ENCODE results near the gene JMJD6. TPM values are rescaled to one million over a fixed set of nuclear protein-coding genes. Genes with fewer than 3 reads are reported as not detected.

JMJD6 gene
- total and polyA plus RNA-seq, 2 experiments from 2014 or later, result 23.5 to 33.6 TPM

- H3K36me3 ChIP-seq, result no peaks in the 10 kb centered on the region
- H3K4me3 ChIP-seq, result no peak overlapping the region
- H3K4me1 ChIP-seq (ENCODE audit: low read depth), result peaks cover 49% of the 10 kb centered on the region
- H3K27me3 ChIP-seq, result no peaks in the 10 kb centered on the region
- TF ChIP-seq CTCF (IDR thresholded peaks at IDR 0.05; ENCODE audit: low read depth, low read length), result no peak
- no peaks in the 10 kb centered on the region for H3K9me3 ChIP-seq (ENCODE audit: low read depth)
- DNase-seq (ENCODE audit: low read depth in 1 of 2, low spot score in 1 of 2), result no peak
- no peak overlapping the region for H3K27ac ChIP-seq
Observed at GRCh38 chr17:76704805-76705204, 21.6 kb downstream of the JMJD6 start.

- Histone ChIP-seq H3K36me3 (no peaks in the 10 kb centered on the region), H3K27me3 (no peaks in the 10 kb centered on the region), H3K27ac (peak overlapping the region; percentile 43), H3K4me3 (no peak overlapping the region), H3K4me1 (ENCODE audit: low read depth) (peaks cover 42% of the 10 kb centered on the region), H3K9me3 (ENCODE audit: low read depth) (no peaks in the 10 kb centered on the region)
- DNase-seq (ENCODE audit: low read depth in 1 of 2, low spot score in 1 of 2), result no peak
- TF ChIP-seq CTCF (IDR thresholded peaks at IDR 0.05; ENCODE audit: low read depth, low read length), result no peak
Observed at GRCh38 chr17:76702941-76703637, 23.3 kb downstream of the JMJD6 start.

DNA sequence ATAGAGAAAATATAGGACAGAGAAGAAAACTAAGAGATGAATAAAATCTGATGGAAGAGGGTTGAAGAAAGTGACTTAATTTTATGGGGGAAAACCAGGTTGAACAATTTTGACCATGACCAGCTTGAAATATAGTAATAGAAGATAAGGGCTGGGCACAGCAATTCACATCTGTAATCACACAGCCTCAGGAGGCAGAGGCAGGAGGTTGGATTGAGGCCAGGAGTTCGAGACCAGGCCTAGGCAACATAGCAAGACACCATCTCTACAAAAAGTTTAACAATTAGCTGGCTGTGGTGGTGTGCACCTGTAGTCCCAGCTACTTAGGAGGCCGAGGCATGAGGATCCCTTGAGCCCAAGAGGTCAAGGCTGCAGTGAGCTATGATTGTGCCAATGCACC lies 24.3 kb downstream of the JMJD6 start:
- Histone ChIP-seq H3K36me3 (no peaks in the 10 kb centered on the region), H3K9me3 (ENCODE audit: low read depth) (no peaks in the 10 kb centered on the region), H3K27me3 (no peaks in the 10 kb centered on the region), H3K4me1 (ENCODE audit: low read depth) (peaks cover 46% of the 10 kb centered on the region), H3K4me3 (no peak overlapping the region), H3K27ac (peak overlapping the region; percentile 89)
- no peak for TF ChIP-seq CTCF (IDR thresholded peaks at IDR 0.05; ENCODE audit: low read depth, low read length)
- DNase-seq (ENCODE audit: low read depth in 1 of 2, low spot score in 1 of 2), result no peak

DNA sequence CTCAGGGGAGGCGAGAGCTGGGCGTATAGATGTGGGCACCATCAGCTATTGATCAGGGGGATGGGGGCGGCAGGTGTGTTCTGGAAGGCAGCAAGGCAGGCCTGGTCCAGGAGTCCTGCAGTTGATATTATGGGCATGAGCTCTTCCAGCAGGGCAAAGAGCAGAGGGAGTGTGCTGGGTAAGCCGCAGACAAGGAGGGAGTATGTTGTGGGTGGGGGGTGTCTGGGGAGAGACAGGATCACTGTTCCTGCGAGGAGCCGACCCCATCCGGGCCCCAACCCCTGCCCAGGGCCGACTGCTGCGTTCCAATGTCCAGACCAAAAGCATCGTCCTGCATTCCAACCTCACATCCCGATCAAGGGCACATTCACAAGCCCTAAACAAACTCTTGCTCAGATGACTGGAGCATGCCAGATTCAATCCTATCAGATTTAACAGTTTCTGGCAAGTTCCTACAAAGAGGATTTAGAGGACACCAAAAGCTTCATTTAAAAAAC lies 24.9 kb downstream of the JMJD6 start:
- no peaks in the 10 kb centered on the region for H3K9me3 ChIP-seq (ENCODE audit: low read depth)
- peak overlapping the region; percentile 89 for H3K27ac ChIP-seq
- no peak for TF ChIP-seq CTCF (IDR thresholded peaks at IDR 0.05; ENCODE audit: low read depth, low read length)
- peaks cover 51% of the 10 kb centered on the region for H3K4me1 ChIP-seq (ENCODE audit: low read depth)
- H3K4me3 ChIP-seq, result no peak overlapping the region
- no peak for DNase-seq (ENCODE audit: low read depth in 1 of 2, low spot score in 1 of 2)
- H3K36me3 ChIP-seq, result no peaks in the 10 kb centered on the region
- H3K27me3 ChIP-seq, result no peaks in the 10 kb centered on the region

- no peaks in the 10 kb centered on the region for H3K27me3 ChIP-seq
- peaks cover 51% of the 10 kb centered on the region for H3K4me1 ChIP-seq (ENCODE audit: low read depth)
- no peak for TF ChIP-seq CTCF (IDR thresholded peaks at IDR 0.05; ENCODE audit: low read depth, low read length)
- DNase-seq (ENCODE audit: low read depth in 1 of 2, low spot score in 1 of 2), result peak; percentile 71 to 80
- H3K36me3 ChIP-seq, result no peaks in the 10 kb centered on the region
- H3K4me3 ChIP-seq, result no peak overlapping the region
- peak overlapping the region; percentile 89 for H3K27ac ChIP-seq
- H3K9me3 ChIP-seq (ENCODE audit: low read depth), result no peaks in the 10 kb centered on the region
Observed at GRCh38 chr17:76700617-76701470, 25.6 kb downstream of the JMJD6 start.
